B cell (primary cell): ENCODE results near the gene KLK7. TPM values are rescaled to one million over a fixed set of nuclear protein-coding genes. Genes with fewer than 3 reads are reported as not detected.

Source experiments
- ATAC-seq: fragments of 200-7000 bp; cut with Tn5 transposase; one replicate; pipeline ENCODE4 v1.10.0; 2021; ENCODE audit warnings: low read depth, mild to moderate bottlenecking, moderate number of reproducible peaks, moderate library complexity
- CTCF ChIA-PET: fragments of 350-600 bp; sonication (Branson Sonifier 250); formaldehyde crosslinking; loops from one replicate; lab custom pipeline; 2021; ENCODE audit warnings: antibody characterized with exemption, inconsistent platforms; lab: Charles Lee
- POLR2A ChIA-PET: fragments of 350-600 bp; sonication (Branson Sonifier 250); formaldehyde crosslinking; loops from one replicate; lab custom pipeline; 2021; ENCODE audit warnings: antibody characterized with exemption; lab: Charles Lee
- DNase-seq: peaks from one replicate; pipeline ENCODE4 v3.0.0; 2013
- H2AFZ ChIP-seq: 2 replicates; pipeline ENCODE4 v1.6.1; 2012; ENCODE audit warnings: mild to moderate bottlenecking, low read depth, low read length; ENCODE audit not compliant: insufficient read depth, poor library complexity, severe bottlenecking
- H3K27ac ChIP-seq, 2 donors: 1 replicate in 1 of 2; 2 replicates in 1 of 2; pipeline ENCODE4 v1.5.1; 2012 to 2013; ENCODE audit warnings: low read length in 2 of 2, mild to moderate bottlenecking in 2 of 2, moderate library complexity in 1 of 2
- H3K27me3 ChIP-seq, 4 experiments: fragments of 200-600 bp in 1 of 4; sonication (generic) in 1 of 4; replicated peaks in 1 of 4; 1 replicate in 2 of 4; 2 replicates in 2 of 4; pipeline versions ENCODE4 v1.6.1 to v1.7.0; 2013 to 2016; ENCODE audit warnings: low read length in 3 of 4, mild to moderate bottlenecking in 2 of 4, mixed read lengths in 1 of 4, moderate library complexity in 1 of 4; ENCODE audit not compliant: insufficient read depth in 4 of 4, control insufficient read depth in 3 of 4; ENCODE audit errors: control extremely low read depth in 1 of 4
- H3K36me3 ChIP-seq, 2 experiments: replicated peaks in 1 of 2; 1 replicate in 1 of 2; 2 replicates in 1 of 2; pipeline versions ENCODE4 v1.6.1 to v1.7.1; 2013; ENCODE audit warnings: low read length in 1 of 2; ENCODE audit not compliant: insufficient read depth in 2 of 2, control insufficient read depth in 1 of 2; ENCODE audit errors: control extremely low read depth in 1 of 2, extremely low read depth in 1 of 2
- H3K4me1 ChIP-seq, 2 donors: fragments of 200-600 bp in 1 of 2; sonication (generic) in 1 of 2; 1 replicate in 1 of 2; 2 replicates in 1 of 2; pipeline versions ENCODE4 v1.5.1 to v1.6.1; 2013 to 2017; ENCODE audit warnings: low read length in 2 of 2; ENCODE audit not compliant: control insufficient read depth in 2 of 2, insufficient read depth in 2 of 2
- H3K4me2 ChIP-seq: replicated peaks from 2 replicates; pipeline ENCODE3; 2012; ENCODE audit warnings: mild to moderate bottlenecking, low read depth, low read length; ENCODE audit not compliant: poor library complexity, severe bottlenecking
- H3K4me3 ChIP-seq, 5 experiments: fragments of 200-600 bp in 1 of 5; sonication (generic) in 1 of 5; 1 replicate in 3 of 5; 2 replicates in 2 of 5; pipeline versions ENCODE4 v1.5.1 to v1.7.0; 2011 to 2016; ENCODE audit warnings: low read length in 4 of 5, mild to moderate bottlenecking in 4 of 5, low read depth in 2 of 5, control low read depth in 1 of 5, moderate library complexity in 1 of 5; ENCODE audit not compliant: insufficient read depth in 1 of 5; ENCODE audit errors: control extremely low read depth in 1 of 5, extremely low read depth in 1 of 5
- H3K79me2 ChIP-seq: fragments of 200-600 bp; sonication (generic); one replicate; pipeline ENCODE4 v1.6.0; 2016; ENCODE audit warnings: low read length; ENCODE audit not compliant: control insufficient read depth, insufficient read depth
- H3K9ac ChIP-seq: fragments of 200-600 bp; sonication (generic); 2 replicates; pipeline ENCODE4 v1.6.1; 2017; ENCODE audit warnings: mild to moderate bottlenecking, low read length, moderate library complexity
- H3K9me3 ChIP-seq, 3 donors: one replicate each; pipeline versions ENCODE4 v1.6.1 to v1.7.1; 2013; ENCODE audit warnings: low read length in 2 of 3; ENCODE audit not compliant: control insufficient read depth in 2 of 3, insufficient read depth in 1 of 3; ENCODE audit errors: control extremely low read depth in 1 of 3
- H4K20me1 ChIP-seq: 2 replicates; pipeline ENCODE4 v1.6.0; 2012; ENCODE audit warnings: mild to moderate bottlenecking, low read length; ENCODE audit not compliant: insufficient read depth, control insufficient read depth, poor library complexity, severe bottlenecking
- H3K27ac Mint-ChIP-seq: one replicate; pipeline ENCODE4 v1.8.0; 2021; ENCODE audit warnings: mixed read lengths
- H3K27me3 Mint-ChIP-seq: one replicate; pipeline ENCODE4 v1.8.0; 2021; ENCODE audit warnings: mixed read lengths
- H3K4me1 Mint-ChIP-seq: one replicate; pipeline ENCODE4 v1.8.0; 2021; ENCODE audit warnings: mixed read lengths
- H3K4me3 Mint-ChIP-seq: one replicate; pipeline ENCODE4 v1.8.0; 2021; ENCODE audit warnings: mixed read lengths
- H3K9me3 Mint-ChIP-seq: one replicate; pipeline ENCODE4 v1.8.0; 2022; ENCODE audit warnings: mixed read lengths; ENCODE audit not compliant: insufficient read depth
- EZH2 ChIP-seq: IDR thresholded peaks from 2 replicates; pipeline ENCODE4 v1.6.1; 2012; ENCODE audit warnings: borderline replicate concordance, low read depth, mild to moderate bottlenecking, moderate library complexity, low read length; ENCODE audit not compliant: insufficient read depth, poor library complexity, severe bottlenecking
- WGBS: methylation state at CpG from one replicate; pipeline ENCODE4 v1.1.5; 2013; ENCODE audit warnings: missing lambda C conversion rate; ENCODE audit not compliant: insufficient coverage; 5-methylcytosine and 5-hydroxymethylcytosine counted together
- intact Hi-C: fragments of 100-400 bp; cut with micrococcal nuclease; formaldehyde crosslinking; loops from one replicate; pipeline ENCODE4 v1.10.0; 2022
- polyA plus RNA-seq: library from polyadenylated mRNA; depleted of rRNA; stranded (reverse); fragments of >200 nt; gene quantifications from 2 replicates; pipeline ENCODE4 v1.2.3, GENCODE V29; 2012
- total RNA-seq, 2 donors: library from RNA; stranded (reverse); fragments of 120-200 nt in 1 of 2; gene quantifications; 1 replicate in 1 of 2; 2 replicates in 1 of 2; pipeline versions ENCODE4 v1.2.3 to v1.2.4, GENCODE V29; 2013 to 2022
- TF ChIP-seq, protein P1 (sequence below): fragments of 200-600 bp; IDR thresholded peaks from one replicate; pipeline ENCODE4 v1.8.0; 2022; ENCODE audit warnings: antibody characterized with exemption, mild to moderate bottlenecking

KLK7 gene
- total and polyA plus RNA-seq, 2 donors (not counting 1 experiment from before 2014, with no cell fraction given), result not detected

DNA sequence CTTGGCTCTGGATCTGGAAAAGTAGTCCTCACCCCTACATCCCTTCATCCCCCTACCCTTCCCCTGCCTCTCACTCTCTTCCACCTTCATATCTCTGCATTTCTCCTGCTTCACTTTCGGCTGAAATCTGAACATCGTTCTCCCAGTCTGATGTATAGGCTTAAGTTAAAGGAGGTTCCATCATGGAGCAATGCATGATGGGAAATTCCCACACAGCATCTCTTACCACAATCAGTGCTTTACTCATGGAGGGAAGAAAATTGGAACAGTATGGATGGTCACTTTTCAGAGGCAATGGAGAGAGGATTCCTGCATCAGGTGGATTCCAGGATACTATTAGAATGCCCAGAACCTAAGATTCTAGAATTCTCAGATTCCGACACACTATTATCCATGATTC lies 23.8 kb upstream of the KLK7 start:
- no peak for ATAC-seq
- Histone ChIP-seq H3K4me3 (no peak overlapping the region), H3K27me3 (peaks cover 0 to 4% (median under 1%) of the 10 kb centered on the region in 4 experiments), H3K4me2 (no peak overlapping the region), H3K4me1 (no peaks in the 10 kb centered on the region), H4K20me1 (no peaks in the 10 kb centered on the region), H3K27ac (no peak overlapping the region), H3K36me3 (no peaks in the 10 kb centered on the region), H2AFZ (no peak overlapping the region), H3K79me2 (no peaks in the 10 kb centered on the region), H3K9me3 (peaks cover 0 to 18% (median 0%) of the 10 kb centered on the region in 3 donors), H3K9ac (no peak overlapping the region)
- ChIA-PET POLR2A (no interaction called here), CTCF (no interaction called here)
- no peak for TF ChIP-seq EZH2
- TF ChIP-seq, protein P1, sequence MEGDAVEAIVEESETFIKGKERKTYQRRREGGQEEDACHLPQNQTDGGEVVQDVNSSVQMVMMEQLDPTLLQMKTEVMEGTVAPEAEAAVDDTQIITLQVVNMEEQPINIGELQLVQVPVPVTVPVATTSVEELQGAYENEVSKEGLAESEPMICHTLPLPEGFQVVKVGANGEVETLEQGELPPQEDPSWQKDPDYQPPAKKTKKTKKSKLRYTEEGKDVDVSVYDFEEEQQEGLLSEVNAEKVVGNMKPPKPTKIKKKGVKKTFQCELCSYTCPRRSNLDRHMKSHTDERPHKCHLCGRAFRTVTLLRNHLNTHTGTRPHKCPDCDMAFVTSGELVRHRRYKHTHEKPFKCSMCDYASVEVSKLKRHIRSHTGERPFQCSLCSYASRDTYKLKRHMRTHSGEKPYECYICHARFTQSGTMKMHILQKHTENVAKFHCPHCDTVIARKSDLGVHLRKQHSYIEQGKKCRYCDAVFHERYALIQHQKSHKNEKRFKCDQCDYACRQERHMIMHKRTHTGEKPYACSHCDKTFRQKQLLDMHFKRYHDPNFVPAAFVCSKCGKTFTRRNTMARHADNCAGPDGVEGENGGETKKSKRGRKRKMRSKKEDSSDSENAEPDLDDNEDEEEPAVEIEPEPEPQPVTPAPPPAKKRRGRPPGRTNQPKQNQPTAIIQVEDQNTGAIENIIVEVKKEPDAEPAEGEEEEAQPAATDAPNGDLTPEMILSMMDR, result no peak
- no peaks in the 10 kb centered on the region for H3K4me1 Mint-ChIP-seq
- peaks cover 19% of the 10 kb centered on the region for H3K27me3 Mint-ChIP-seq
- H3K9me3 Mint-ChIP-seq, result no peaks in the 10 kb centered on the region
- H3K27ac Mint-ChIP-seq, result no peak overlapping the region
- intact Hi-C loops, result no loop called here
- no peak overlapping the region for H3K4me3 Mint-ChIP-seq
- no CpG with 5 or more reads among the region's 3 CpGs for WGBS
- no peak for DNase-seq

DNA sequence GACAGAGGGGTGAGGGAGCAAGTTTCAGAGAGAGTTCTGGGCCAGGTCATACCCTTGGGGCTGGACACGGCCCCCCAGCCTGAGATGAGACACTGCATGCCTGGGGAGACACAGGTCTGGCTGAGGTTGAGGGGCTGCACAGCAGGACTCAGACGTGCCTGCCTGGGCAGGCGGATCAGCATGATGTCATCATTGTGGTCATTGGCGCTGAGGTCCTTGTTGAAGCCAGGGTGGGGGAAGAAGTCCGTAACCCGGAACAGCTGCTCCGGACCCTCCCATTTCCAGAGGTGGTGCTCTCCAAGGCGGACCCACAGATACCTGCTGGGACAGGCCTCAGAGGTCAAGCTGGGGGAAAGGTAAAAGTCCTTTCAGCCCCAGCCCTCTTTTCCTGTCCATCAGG lies 22.7 kb upstream of the KLK7 start:
- Mint-ChIP-seq H3K27me3 (peaks cover 18% of the 10 kb centered on the region), H3K4me3 (no peak overlapping the region), H3K9me3 (no peaks in the 10 kb centered on the region), H3K27ac (no peak overlapping the region), H3K4me1 (no peaks in the 10 kb centered on the region)
- Histone ChIP-seq H3K9ac (no peak overlapping the region), H3K27me3 (peaks cover 0 to 11% (median under 1%) of the 10 kb centered on the region in 4 experiments), H3K79me2 (no peaks in the 10 kb centered on the region), H3K4me1 (no peaks in the 10 kb centered on the region), H4K20me1 (no peaks in the 10 kb centered on the region), H3K27ac (no peak overlapping the region), H3K9me3 (peaks cover 0 to 27% (median 0%) of the 10 kb centered on the region in 3 donors), H3K4me2 (no peak overlapping the region), H3K36me3 (no peaks in the 10 kb centered on the region), H3K4me3 (no peak overlapping the region), H2AFZ (no peak overlapping the region)
- ChIA-PET CTCF (no interaction called here), POLR2A (no interaction called here)
- WGBS, result 48% methylated on average over 6 of the region's 8 CpGs
- DNase-seq, result no peak
- intact Hi-C loops, result no loop called here
- no peak for ATAC-seq
- TF ChIP-seq, protein P1, result no peak
- no peak for TF ChIP-seq EZH2
